ENCODE measurements around the gene EIF2AK2.

EIF2AK2 gene

DNA sequence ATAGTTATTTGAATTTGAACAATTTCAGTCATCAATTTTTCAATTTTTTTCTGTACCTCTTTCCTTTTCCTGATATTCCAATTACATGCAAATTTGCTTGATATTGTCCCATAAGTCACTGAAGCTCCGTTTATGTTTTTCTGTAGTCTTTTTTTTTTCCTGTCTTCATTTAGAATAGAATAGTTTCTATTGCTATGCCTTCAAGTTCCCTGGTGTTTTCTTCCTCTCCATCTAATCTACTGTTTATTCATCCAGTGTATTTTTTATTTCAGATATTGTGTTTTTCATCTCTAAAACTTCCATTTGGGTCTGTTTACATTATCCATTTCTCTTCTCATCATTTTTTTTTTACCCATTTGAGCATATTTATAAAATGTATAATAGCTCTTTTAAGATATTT lies 8.0 kb upstream of the EIF2AK2 start:
- Histone ChIP-seq H3K9me3 (ENCODE audit: control insufficient read depth, insufficient read depth, low read length) (no peaks in the 10 kb centered on the region), H3K4me3 (ENCODE audit: low read depth, low read length) (no peak overlapping the region), H3K36me3 (ENCODE audit: control insufficient read depth, insufficient read depth, low read length) (no peaks in the 10 kb centered on the region), H3K9ac (ENCODE audit: low read depth, low read length) (no peak overlapping the region), H3K4me1 (ENCODE audit: control insufficient read depth, insufficient read depth, low read length) (no peaks in the 10 kb centered on the region), H3K27me3 (ENCODE audit: control insufficient read depth, insufficient read depth, low read length) (no peaks in the 10 kb centered on the region)

GRCh38 chr2:37156071-37156856 lies 516 bp downstream of the EIF2AK2 start:
- Histone ChIP-seq H3K9ac (ENCODE audit: low read depth, low read length) (peak overlapping the region; percentile 81), H3K36me3 (ENCODE audit: control insufficient read depth, insufficient read depth, low read length) (no peaks in the 10 kb centered on the region), H3K9me3 (ENCODE audit: control insufficient read depth, insufficient read depth, low read length) (no peaks in the 10 kb centered on the region), H3K4me3 (ENCODE audit: low read depth, low read length) (peak overlapping the region; percentile 64), H3K27me3 (ENCODE audit: control insufficient read depth, insufficient read depth, low read length) (no peaks in the 10 kb centered on the region), H3K4me1 (ENCODE audit: control insufficient read depth, insufficient read depth, low read length) (peaks cover 6% of the 10 kb centered on the region)

DNA sequence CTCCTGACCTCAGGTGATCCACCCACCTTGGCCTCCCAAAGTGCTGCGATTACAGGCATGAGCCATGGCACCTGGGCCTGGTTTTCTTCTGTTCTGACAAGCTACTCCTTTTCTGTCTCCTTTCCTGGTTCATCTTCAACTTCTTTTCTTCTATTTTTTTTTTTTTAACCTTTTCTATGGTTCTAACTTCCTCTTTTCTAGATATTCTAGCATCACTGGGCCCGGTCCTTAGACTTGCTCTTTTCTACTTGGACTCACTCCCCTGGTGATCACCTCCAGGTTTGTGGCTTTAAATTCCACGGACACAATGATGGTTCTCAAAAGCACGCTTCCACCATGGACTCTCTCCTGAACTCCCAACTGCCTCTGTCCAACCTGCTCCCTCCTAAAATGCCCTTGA lies 2.0 kb downstream of the EIF2AK2 start:
- peaks cover 6% of the 10 kb centered on the region for H3K4me1 ChIP-seq (ENCODE audit: control insufficient read depth, insufficient read depth, low read length)
- no peak overlapping the region for H3K4me3 ChIP-seq (ENCODE audit: low read depth, low read length)
- H3K9ac ChIP-seq (ENCODE audit: low read depth, low read length): no peak overlapping the region
- no peaks in the 10 kb centered on the region for H3K27me3 ChIP-seq (ENCODE audit: control insufficient read depth, insufficient read depth, low read length)
- H3K9me3 ChIP-seq (ENCODE audit: control insufficient read depth, insufficient read depth, low read length): no peaks in the 10 kb centered on the region
- H3K36me3 ChIP-seq (ENCODE audit: control insufficient read depth, insufficient read depth, low read length): no peaks in the 10 kb centered on the region

GRCh38 chr2:37153224-37153623 lies 3.6 kb downstream of the EIF2AK2 start:
- H3K4me3 ChIP-seq (ENCODE audit: low read depth, low read length): no peak overlapping the region
- H3K36me3 ChIP-seq (ENCODE audit: control insufficient read depth, insufficient read depth, low read length): no peaks in the 10 kb centered on the region
- no peaks in the 10 kb centered on the region for H3K27me3 ChIP-seq (ENCODE audit: control insufficient read depth, insufficient read depth, low read length)
- H3K4me1 ChIP-seq (ENCODE audit: control insufficient read depth, insufficient read depth, low read length): peaks cover 6% of the 10 kb centered on the region
- H3K9ac ChIP-seq (ENCODE audit: low read depth, low read length): no peak overlapping the region
- no peaks in the 10 kb centered on the region for H3K9me3 ChIP-seq (ENCODE audit: control insufficient read depth, insufficient read depth, low read length)

DNA sequence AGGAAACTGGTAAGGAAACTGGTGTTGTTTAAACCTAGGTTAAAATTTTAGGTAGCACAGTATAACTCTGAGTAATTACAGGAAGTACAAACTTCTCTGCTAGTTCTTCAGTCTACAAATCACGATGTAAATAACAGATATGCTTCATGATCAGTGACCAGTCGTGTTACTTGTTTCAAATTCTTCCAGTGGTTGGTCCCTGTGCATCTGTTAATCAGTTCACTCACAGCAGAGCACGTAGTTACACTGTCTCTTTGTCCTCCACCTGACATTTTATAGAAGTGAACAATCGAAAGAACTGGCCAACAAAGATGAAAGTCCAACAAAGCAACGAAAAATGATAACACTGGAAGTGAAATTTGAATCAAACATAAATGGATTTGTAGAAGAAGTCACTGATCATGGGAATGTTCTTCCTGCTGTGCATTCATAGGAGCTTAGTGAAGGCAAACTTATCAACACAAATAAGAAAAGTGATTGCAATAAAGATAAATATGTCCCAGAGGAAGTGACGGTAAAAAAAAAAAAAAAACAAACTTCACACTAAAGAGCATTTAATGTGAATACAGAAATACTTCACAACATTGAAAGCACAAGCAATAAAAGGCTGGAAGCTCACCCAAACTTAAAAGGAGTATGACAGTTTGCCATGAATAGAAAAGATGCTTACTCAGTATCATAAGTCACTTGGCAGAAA lies 7.0 kb downstream of the EIF2AK2 start:
- no peaks in the 10 kb centered on the region for H3K9me3 ChIP-seq (ENCODE audit: control insufficient read depth, insufficient read depth, low read length)
- no peaks in the 10 kb centered on the region for H3K4me1 ChIP-seq (ENCODE audit: control insufficient read depth, insufficient read depth, low read length)
- peaks cover 7% of the 10 kb centered on the region for H3K36me3 ChIP-seq (ENCODE audit: control insufficient read depth, insufficient read depth, low read length)
- no peak overlapping the region for H3K9ac ChIP-seq (ENCODE audit: low read depth, low read length)
- no peaks in the 10 kb centered on the region for H3K27me3 ChIP-seq (ENCODE audit: control insufficient read depth, insufficient read depth, low read length)
- no peak overlapping the region for H3K4me3 ChIP-seq (ENCODE audit: low read depth, low read length)

DNA sequence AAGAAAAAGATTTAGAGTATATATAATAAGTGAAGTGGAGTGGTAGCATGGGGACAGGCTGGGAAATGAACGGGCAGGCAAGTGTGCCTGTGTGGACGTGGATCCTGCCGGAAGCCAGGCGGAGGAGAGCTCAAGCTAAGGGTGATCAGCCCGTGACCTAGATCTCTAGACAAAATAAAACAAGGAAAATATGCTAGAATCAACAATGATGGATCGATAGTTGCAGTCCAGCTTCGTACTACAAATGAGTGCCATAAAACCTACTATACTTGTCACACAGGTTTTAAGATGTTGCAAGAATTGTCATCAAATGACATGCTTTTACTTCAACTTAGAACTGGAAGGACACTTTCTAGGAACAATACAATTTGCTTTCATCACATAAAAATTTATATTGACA lies 8.5 kb downstream of the EIF2AK2 start:
- Histone ChIP-seq H3K4me1 (ENCODE audit: control insufficient read depth, insufficient read depth, low read length) (no peaks in the 10 kb centered on the region), H3K27me3 (ENCODE audit: control insufficient read depth, insufficient read depth, low read length) (no peaks in the 10 kb centered on the region), H3K9me3 (ENCODE audit: control insufficient read depth, insufficient read depth, low read length) (no peaks in the 10 kb centered on the region), H3K4me3 (ENCODE audit: low read depth, low read length) (no peak overlapping the region), H3K36me3 (ENCODE audit: control insufficient read depth, insufficient read depth, low read length) (peaks cover 7% of the 10 kb centered on the region), H3K9ac (ENCODE audit: low read depth, low read length) (no peak overlapping the region)

DNA sequence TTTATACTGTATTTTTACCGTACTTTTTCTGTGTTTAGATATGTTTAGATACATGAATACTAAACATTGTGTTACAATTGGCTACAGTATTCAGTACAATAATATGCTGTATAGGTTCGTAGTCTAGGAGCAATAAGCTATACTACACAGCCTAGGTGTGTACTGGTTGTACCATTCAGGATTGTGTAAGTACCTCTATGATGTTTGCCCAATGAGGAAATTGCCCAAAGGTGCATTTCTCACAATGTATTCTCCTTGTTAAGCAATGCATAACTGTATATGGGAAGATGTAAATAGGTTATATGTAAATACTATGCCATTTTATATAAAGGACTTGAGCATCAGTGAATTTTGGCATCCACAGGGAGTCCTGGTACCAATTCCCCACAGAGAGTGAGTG lies 10.7 kb downstream of the EIF2AK2 start:
- no peaks in the 10 kb centered on the region for H3K27me3 ChIP-seq (ENCODE audit: control insufficient read depth, insufficient read depth, low read length)
- no peak overlapping the region for H3K9ac ChIP-seq (ENCODE audit: low read depth, low read length)
- no peaks in the 10 kb centered on the region for H3K4me1 ChIP-seq (ENCODE audit: control insufficient read depth, insufficient read depth, low read length)
- no peaks in the 10 kb centered on the region for H3K9me3 ChIP-seq (ENCODE audit: control insufficient read depth, insufficient read depth, low read length)
- H3K4me3 ChIP-seq (ENCODE audit: low read depth, low read length): no peak overlapping the region
- peaks cover 7% of the 10 kb centered on the region for H3K36me3 ChIP-seq (ENCODE audit: control insufficient read depth, insufficient read depth, low read length)

DNA sequence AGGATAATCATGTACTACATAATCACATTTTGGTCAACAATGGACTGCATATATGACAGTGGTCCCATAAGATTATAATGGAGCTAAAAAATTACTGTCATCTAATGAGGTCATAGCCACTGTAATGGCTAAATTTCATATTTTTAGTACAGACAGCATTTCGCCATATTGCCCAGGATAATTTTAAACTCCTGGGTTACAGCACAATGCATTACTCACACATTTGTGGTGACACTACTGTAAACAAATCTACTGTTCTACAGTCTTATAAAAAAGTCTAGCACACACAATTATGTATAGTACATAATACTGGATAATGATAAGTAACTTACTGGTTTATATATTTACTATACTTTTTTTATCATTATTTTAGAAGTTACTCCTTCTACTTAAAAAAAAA lies 12.8 kb downstream of the EIF2AK2 start:
- peaks cover 10% of the 10 kb centered on the region for H3K36me3 ChIP-seq (ENCODE audit: control insufficient read depth, insufficient read depth, low read length)

DNA sequence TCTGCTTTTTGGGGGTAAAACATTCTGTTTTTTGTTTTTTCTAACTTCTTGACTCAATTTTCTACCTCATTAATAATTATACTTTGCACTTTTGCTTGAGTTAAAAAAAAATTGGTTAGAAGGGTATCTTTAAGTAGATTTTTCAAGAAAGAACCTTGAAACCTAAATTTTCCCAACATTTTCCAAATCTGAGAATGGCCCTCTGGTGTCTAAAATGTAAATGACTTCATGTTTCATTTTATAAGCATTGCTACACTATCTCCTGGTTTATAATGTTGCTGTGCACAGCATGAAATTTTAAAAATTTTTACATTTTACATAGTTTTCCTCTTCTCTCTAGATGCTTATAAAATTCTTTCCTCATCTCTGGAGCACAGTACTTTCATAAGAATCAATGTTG lies 14.2 kb downstream of the EIF2AK2 start:
- no peak overlapping the region for H3K4me3 ChIP-seq (ENCODE audit: low read depth, low read length)
- H3K4me1 ChIP-seq (ENCODE audit: control insufficient read depth, insufficient read depth, low read length): no peaks in the 10 kb centered on the region
- no peak overlapping the region for H3K9ac ChIP-seq (ENCODE audit: low read depth, low read length)
- peaks cover 10% of the 10 kb centered on the region for H3K36me3 ChIP-seq (ENCODE audit: control insufficient read depth, insufficient read depth, low read length)
- no peaks in the 10 kb centered on the region for H3K9me3 ChIP-seq (ENCODE audit: control insufficient read depth, insufficient read depth, low read length)
- H3K27me3 ChIP-seq (ENCODE audit: control insufficient read depth, insufficient read depth, low read length): no peaks in the 10 kb centered on the region

More for the DNA sequence above, 12.8 kb downstream of the EIF2AK2 start:
- no peaks in the 10 kb centered on the region for H3K4me1 ChIP-seq (ENCODE audit: control insufficient read depth, insufficient read depth, low read length)
- no peak overlapping the region for H3K4me3 ChIP-seq (ENCODE audit: low read depth, low read length)
- H3K9me3 ChIP-seq (ENCODE audit: control insufficient read depth, insufficient read depth, low read length): no peaks in the 10 kb centered on the region
- no peaks in the 10 kb centered on the region for H3K27me3 ChIP-seq (ENCODE audit: control insufficient read depth, insufficient read depth, low read length)
- no peak overlapping the region for H3K9ac ChIP-seq (ENCODE audit: low read depth, low read length)

- H3K9ac ChIP-seq (ENCODE audit: low read depth, low read length): no peak overlapping the region
- H3K4me3 ChIP-seq (ENCODE audit: low read depth, low read length): no peak overlapping the region
- H3K9me3 ChIP-seq (ENCODE audit: control insufficient read depth, insufficient read depth, low read length): no peaks in the 10 kb centered on the region
- H3K36me3 ChIP-seq (ENCODE audit: control insufficient read depth, insufficient read depth, low read length): peaks cover 8% of the 10 kb centered on the region
- H3K4me1 ChIP-seq (ENCODE audit: control insufficient read depth, insufficient read depth, low read length): no peaks in the 10 kb centered on the region
- no peaks in the 10 kb centered on the region for H3K27me3 ChIP-seq (ENCODE audit: control insufficient read depth, insufficient read depth, low read length)
Measured at GRCh38 chr2:37132914-37133313, 23.9 kb downstream of the EIF2AK2 start.

DNA sequence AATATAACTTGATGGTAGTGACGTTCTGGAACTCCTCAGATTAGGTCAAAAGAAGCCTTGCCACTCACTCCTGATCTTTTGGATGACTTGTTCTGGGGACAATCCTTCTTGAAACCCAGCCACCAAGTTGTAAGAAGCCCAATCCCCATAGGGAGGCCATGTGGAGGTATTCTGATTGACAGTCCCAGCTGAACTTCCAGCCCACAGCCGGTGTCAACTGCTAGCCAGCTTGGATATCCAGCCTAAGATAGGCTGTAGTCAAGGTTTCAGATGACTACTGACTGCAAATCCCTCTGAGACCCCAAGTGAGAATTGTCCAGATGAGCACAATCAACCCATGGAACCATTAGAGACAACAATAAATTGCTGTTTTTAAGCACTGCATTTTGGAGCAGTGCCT lies 31.4 kb downstream of the EIF2AK2 start:
- Histone ChIP-seq H3K9me3 (ENCODE audit: control insufficient read depth, insufficient read depth, low read length) (no peaks in the 10 kb centered on the region), H3K36me3 (ENCODE audit: control insufficient read depth, insufficient read depth, low read length) (peaks cover 4% of the 10 kb centered on the region), H3K9ac (ENCODE audit: low read depth, low read length) (no peak overlapping the region), H3K4me3 (ENCODE audit: low read depth, low read length) (no peak overlapping the region), H3K27me3 (ENCODE audit: control insufficient read depth, insufficient read depth, low read length) (no peaks in the 10 kb centered on the region), H3K4me1 (ENCODE audit: control insufficient read depth, insufficient read depth, low read length) (no peaks in the 10 kb centered on the region)

DNA sequence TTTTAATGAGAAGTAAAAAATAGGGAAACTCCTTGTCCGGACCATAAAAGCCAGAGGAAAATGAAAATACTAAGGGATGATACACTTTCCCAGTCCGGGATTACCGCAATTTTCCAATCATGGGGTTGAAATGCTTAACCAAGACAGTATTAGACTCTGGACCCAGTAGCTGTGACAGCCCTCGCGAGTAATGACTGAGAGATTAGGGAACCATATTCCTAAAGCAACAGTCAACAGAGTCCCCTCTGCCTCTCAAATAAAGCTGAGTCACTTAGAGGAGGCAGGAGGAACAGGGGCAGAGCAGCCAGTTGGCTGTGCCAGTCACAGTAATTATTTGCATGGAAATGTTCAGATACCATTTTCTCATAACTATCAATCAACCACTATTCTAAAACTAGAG lies 37.6 kb downstream of the EIF2AK2 start:
- H3K4me3 ChIP-seq (ENCODE audit: low read depth, low read length): no peak overlapping the region
- H3K9me3 ChIP-seq (ENCODE audit: control insufficient read depth, insufficient read depth, low read length): no peaks in the 10 kb centered on the region
- H3K4me1 ChIP-seq (ENCODE audit: control insufficient read depth, insufficient read depth, low read length): no peaks in the 10 kb centered on the region
- H3K27me3 ChIP-seq (ENCODE audit: control insufficient read depth, insufficient read depth, low read length): no peaks in the 10 kb centered on the region
- peaks cover 5% of the 10 kb centered on the region for H3K36me3 ChIP-seq (ENCODE audit: control insufficient read depth, insufficient read depth, low read length)
- H3K9ac ChIP-seq (ENCODE audit: low read depth, low read length): no peak overlapping the region
